H1 (cell line): ENCODE data around the gene VPS54. TPM values are rescaled to one million over a fixed set of nuclear protein-coding genes. Genes with fewer than 3 reads are reported as not detected.

Source experiments
- CTCF ChIA-PET: fragments of 300-600 bp; sonication (Branson Sonifier 250); formaldehyde crosslinking; loops from one replicate; lab custom pipeline; 2021; ENCODE audit not compliant: partially characterized antibody; lab: Charles Lee
- POLR2A ChIA-PET: fragments of 300-600 bp; sonication (Branson Sonifier 250); formaldehyde crosslinking; loops from one replicate; lab custom pipeline; 2021; ENCODE audit warnings: inconsistent platforms; ENCODE audit not compliant: partially characterized antibody; lab: Charles Lee
- DNase-seq, 2 experiments: peaks; one replicate each; pipeline versions ENCODE4 v3.0.0 to v3.0.0-alpha.2; 2010 to 2022; ENCODE audit warnings: low spot score in 2 of 2, low read depth in 1 of 2, mixed read lengths in 1 of 2
- FAIRE-seq: peaks from 2 replicates; lab custom pipeline; 2011; peaks lifted over from hg19 to GRCh38; lab: Jason Lieb, UNC
- H2AFZ ChIP-seq: 2 replicates; pipeline ENCODE4 v1.8.1; 2012; ENCODE audit warnings: low read length, inconsistent platforms
- H2AK5ac ChIP-seq: 2 replicates; pipeline ENCODE4 v1.6.1; 2013; ENCODE audit warnings: low read depth, low read length
- H2BK120ac ChIP-seq: replicated peaks from 2 replicates; pipeline ENCODE3; 2013; ENCODE audit warnings: low read depth, low read length, inconsistent platforms
- H2BK12ac ChIP-seq: 2 replicates; pipeline ENCODE4 v1.6.1; 2013; ENCODE audit warnings: low read depth, low read length
- H2BK15ac ChIP-seq: 2 replicates; pipeline ENCODE4 v1.6.1; 2013; ENCODE audit warnings: low read length
- H2BK20ac ChIP-seq: 2 replicates; pipeline ENCODE4 v1.6.1; 2013; ENCODE audit warnings: low read length
- H2BK5ac ChIP-seq: 2 replicates; pipeline ENCODE4 v1.6.1; 2013; ENCODE audit warnings: low read depth, low read length
- H3K14ac ChIP-seq: 2 replicates; pipeline ENCODE4 v1.6.1; 2013; ENCODE audit warnings: inconsistent platforms; ENCODE audit not compliant: insufficient read length
- H3K18ac ChIP-seq: 2 replicates; pipeline ENCODE4 v1.6.1; 2013; ENCODE audit warnings: low read length; ENCODE audit errors: extremely low read depth
- H3K23ac ChIP-seq: 2 replicates; pipeline ENCODE4 v1.6.1; 2013; ENCODE audit warnings: inconsistent platforms; ENCODE audit not compliant: insufficient read length
- H3K23me2 ChIP-seq: 2 replicates; pipeline ENCODE4 v1.6.1; 2013; ENCODE audit warnings: low read depth, low read length
- H3K27ac ChIP-seq: 2 replicates; pipeline ENCODE4 v1.6.1; 2011; ENCODE audit warnings: low read depth, low read length, inconsistent platforms
- H3K27me3 ChIP-seq, 4 experiments: replicated peaks in 1 of 4; 1 replicate in 1 of 4; 2 replicates in 3 of 4; pipeline versions ENCODE4 v1.6.1 to v1.8.1; 2011 to 2013; ENCODE audit warnings: low read length in 3 of 4, mild to moderate bottlenecking in 3 of 4, inconsistent platforms in 2 of 4, mixed read lengths in 2 of 4, moderate library complexity in 1 of 4; ENCODE audit not compliant: control insufficient read depth in 3 of 4, insufficient read depth in 3 of 4; ENCODE audit errors: extremely low read depth in 1 of 4
- H3K36me3 ChIP-seq, 4 experiments: 2 replicates each; pipeline versions ENCODE4 v1.6.1 to v1.8.1; 2011 to 2013; ENCODE audit warnings: mild to moderate bottlenecking in 4 of 4, low read length in 3 of 4, moderate library complexity in 2 of 4, control low read depth in 1 of 4, inconsistent platforms in 1 of 4; ENCODE audit not compliant: insufficient read depth in 4 of 4, control insufficient read depth in 2 of 4
- H3K4ac ChIP-seq: replicated peaks from 2 replicates; pipeline ENCODE3; 2013; ENCODE audit warnings: low read length, low read depth, mixed read lengths, inconsistent platforms; ENCODE audit not compliant: insufficient read length
- H3K4me1 ChIP-seq, 4 experiments: replicated peaks in 1 of 4; 1 replicate in 1 of 4; 2 replicates in 3 of 4; pipeline versions ENCODE4 v1.6.1 to v1.8.1; 2011 to 2013; ENCODE audit warnings: low read length in 3 of 4, inconsistent platforms in 2 of 4, mixed read lengths in 1 of 4; ENCODE audit not compliant: insufficient read depth in 4 of 4, control insufficient read depth in 3 of 4
- H3K4me2 ChIP-seq, 2 experiments: 2 replicates each; pipeline versions ENCODE4 v1.6.1 to v1.8.1; 2011 to 2013; ENCODE audit warnings: low read depth in 2 of 2, low read length in 2 of 2, control low read depth in 1 of 2, inconsistent platforms in 1 of 2, mild to moderate bottlenecking in 1 of 2; ENCODE audit not compliant: insufficient read depth in 1 of 2
- H3K4me3 ChIP-seq, 4 experiments: fragments of 200-600, 300-600 bp in 1 of 4; sonication (generic), shearing (Covaris generic), sonication (Bioruptor Twin) in 1 of 4; 2 replicates each; pipeline versions ENCODE4 v1.5.1 to v1.8.1; 2011 to 2016; ENCODE audit warnings: low read length in 4 of 4, low read depth in 3 of 4, control low read depth in 2 of 4, inconsistent platforms in 2 of 4, mild to moderate bottlenecking in 2 of 4, mixed read lengths in 1 of 4, moderate library complexity in 1 of 4; ENCODE audit not compliant: insufficient read depth in 2 of 4; ENCODE audit errors: extremely low read depth in 1 of 4
- H3K56ac ChIP-seq: replicated peaks from 2 replicates; pipeline ENCODE3; 2013; ENCODE audit warnings: low read depth, mild to moderate bottlenecking, mixed read lengths, low read length, inconsistent platforms; ENCODE audit not compliant: insufficient read length
- H3K79me1 ChIP-seq: 2 replicates; pipeline ENCODE4 v1.6.1; 2013; ENCODE audit warnings: low read depth, low read length, control low read depth
- H3K79me2 ChIP-seq, 2 experiments: 2 replicates each; pipeline versions ENCODE4 v1.6.1 to v1.8.1; 2012 to 2013; ENCODE audit warnings: low read length in 2 of 2, mild to moderate bottlenecking in 2 of 2, inconsistent platforms in 1 of 2; ENCODE audit not compliant: insufficient read depth in 2 of 2, control insufficient read depth in 1 of 2
- H3K9ac ChIP-seq, 4 experiments: replicated peaks in 1 of 4; 1 replicate in 1 of 4; 2 replicates in 3 of 4; pipeline versions ENCODE4 v1.6.1 to v1.8.1; 2011 to 2013; ENCODE audit warnings: low read depth in 3 of 4, low read length in 3 of 4, control low read depth in 2 of 4, mild to moderate bottlenecking in 2 of 4, moderate library complexity in 2 of 4, inconsistent platforms in 1 of 4; ENCODE audit errors: extremely low read depth in 1 of 4
- H3K9me3 ChIP-seq, 2 experiments: 2 replicates each; pipeline versions ENCODE4 v1.6.1 to v1.8.1; 2012 to 2013; ENCODE audit warnings: mild to moderate bottlenecking in 2 of 2, moderate library complexity in 2 of 2, control low read depth in 1 of 2, inconsistent platforms in 1 of 2, low read depth in 1 of 2, low read length in 1 of 2, mixed read lengths in 1 of 2; ENCODE audit not compliant: insufficient read depth in 2 of 2
- H4K20me1 ChIP-seq, 2 experiments: replicated peaks in 1 of 2; 2 replicates each; pipeline versions ENCODE3 to v1.8.1; 2011 to 2013; ENCODE audit warnings: inconsistent platforms in 2 of 2, low read length in 2 of 2, mild to moderate bottlenecking in 1 of 2; ENCODE audit not compliant: insufficient read depth in 2 of 2, control insufficient read depth in 1 of 2
- H4K5ac ChIP-seq: 2 replicates; pipeline ENCODE4 v1.6.1; 2013; ENCODE audit warnings: low read length, low read depth, mixed read lengths, inconsistent platforms; ENCODE audit not compliant: insufficient read length
- H4K8ac ChIP-seq: 2 replicates; pipeline ENCODE4 v1.8.0; 2013; ENCODE audit warnings: mild to moderate bottlenecking, moderate library complexity, low read length, inconsistent platforms; ENCODE audit not compliant: insufficient read depth; ENCODE audit errors: extremely low read depth
- H4K91ac ChIP-seq: replicated peaks from 2 replicates; pipeline ENCODE3; 2013; ENCODE audit warnings: low read length, mixed read lengths, inconsistent platforms; ENCODE audit not compliant: insufficient read length
- CREB1 ChIP-seq: IDR thresholded peaks from 2 replicates; pipeline ENCODE4 v1.6.1; 2012; ENCODE audit warnings: inconsistent platforms
- EZH2 ChIP-seq: fragments of 200-600 bp; sonication (generic); IDR thresholded peaks from 2 replicates; pipeline ENCODE4 v1.7.1; 2012; ENCODE audit warnings: low read depth, mild to moderate bottlenecking, moderate library complexity, low read length, inconsistent platforms; ENCODE audit not compliant: severe bottlenecking
- RNF2 ChIP-seq: fragments of 200-900, 300-1000 bp; sonication (generic); IDR thresholded peaks from 2 replicates; pipeline ENCODE4 v1.7.1; 2016; ENCODE audit warnings: borderline replicate concordance, low read depth, mild to moderate bottlenecking, antibody characterized with exemption, low read length; ENCODE audit not compliant: poor library complexity, severe bottlenecking; ENCODE audit errors: missing control alignments
- SAP30 ChIP-seq: fragments of 300-600 bp; sonication (generic); IDR thresholded peaks from 2 replicates; pipeline ENCODE4 v1.7.1; 2012; ENCODE audit warnings: low read length, moderate library complexity, mild to moderate bottlenecking, inconsistent platforms; ENCODE audit not compliant: insufficient read depth, insufficient replicate concordance
- SIN3A ChIP-seq, 2 experiments: IDR thresholded peaks in 1 of 2; conservative IDR thresholded peaks in 1 of 2; 2 replicates each; pipeline ENCODE4 v1.6.1; 2011 to 2012; ENCODE audit warnings: low read length in 2 of 2, improper control_type of control experiment in 1 of 2, low read depth in 1 of 2, mild to moderate bottlenecking in 1 of 2
- SP1 ChIP-seq: IDR thresholded peaks from 2 replicates; pipeline ENCODE4 v1.6.1; 2011; ENCODE audit warnings: low read depth, low read length
- SUZ12 ChIP-seq: fragments of 200-600 bp; sonication (generic); IDR thresholded peaks from 2 replicates; pipeline ENCODE4 v1.6.1; 2012; ENCODE audit warnings: mild to moderate bottlenecking, inconsistent platforms, low read length, moderate library complexity, mixed read lengths
- WGBS, 2 experiments: shearing (Covaris generic) in 1 of 2; methylation state at CpG; one replicate each; pipeline versions ENCODE4 v1.1.6 to v1.1.7; 2013 to 2015; ENCODE audit warnings: low lambda C conversion rate in 2 of 2, mixed read lengths in 2 of 2, inconsistent platforms in 1 of 2, low coverage in 1 of 2, missing lambda C conversion rate in 1 of 2; ENCODE audit not compliant: insufficient replicate concordance in 2 of 2, insufficient coverage in 1 of 2, insufficient read length in 1 of 2; ENCODE audit errors: extremely low coverage in 1 of 2, missing lambda C conversion rate in 1 of 2; 5-methylcytosine and 5-hydroxymethylcytosine counted together
- polyA plus RNA-seq, 7 experiments: library from polyadenylated mRNA; depleted of rRNA in 3 of 7; stranded (reverse) in 5 of 7; unstranded in 2 of 7; fragments of >200 nt in 5 of 7; fragments of 200-250 nt in 2 of 7; gene quantifications; 1 replicate in 5 of 7; 2 replicates in 1 of 7; 4 replicates in 1 of 7; pipeline versions ENCODE4 v1.2.1 to v1.2.3, GENCODE V29; 2011 to 2013; ENCODE audit warnings: missing spikeins in 2 of 7, mixed read lengths in 2 of 7
- total RNA-seq: library from RNA; stranded (reverse); fragmentation: NEBNext Ultra II Directional; extraction: Animal tissue kit (Norgen Biotek cat#: 25700); gene quantifications from 2 replicates; pipeline ENCODE4 v1.2.1, GENCODE V29; 2021
- TF ChIP-seq, protein P1 (sequence below): IDR thresholded peaks from 2 replicates; pipeline ENCODE4 v1.6.1; 2012; ENCODE audit warnings: inconsistent platforms

Gene VPS54
- total and polyA plus RNA-seq, 2 of the 8 experiments (the other 6 are each of a cell fraction or from before 2014, with no cell fraction given): 3.6 to 13.2 TPM

DNA sequence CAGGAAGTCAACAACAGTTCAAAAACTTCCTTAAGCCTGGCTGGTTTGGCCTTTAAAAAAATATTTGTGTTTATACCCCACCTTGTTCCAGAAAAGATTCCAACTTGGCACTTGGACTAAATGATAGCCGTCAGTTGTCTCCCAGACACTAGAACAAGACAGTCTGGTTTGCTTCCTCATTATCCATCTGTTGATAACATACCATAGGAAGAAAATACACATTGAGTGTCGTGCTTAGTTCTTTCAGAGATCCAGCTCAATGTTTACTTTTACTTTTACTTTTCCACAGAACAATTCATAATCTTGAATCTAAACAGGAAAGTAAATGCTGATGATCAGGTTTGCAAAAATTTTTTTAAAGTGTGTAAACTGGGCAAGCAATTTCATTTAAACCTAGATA, 2.4 kb upstream of the VPS54 start:
- WGBS, 2 experiments: 95% methylated on average over 2 of the region's 2 CpGs; no CpG with 5 or more reads in 1 of the 2 experiments

More for the DNA sequence above, 2.4 kb upstream of the VPS54 start:
- no peak overlapping the region for H3K4ac ChIP-seq
- H3K23me2 ChIP-seq: peaks cover 4% of the 10 kb centered on the region; the same call in 1 of the 2 replicates
- no peak overlapping the region for H3K23ac ChIP-seq
- H3K56ac ChIP-seq: no peak overlapping the region
- H2BK5ac ChIP-seq: no peak overlapping the region
- H3K4me3 ChIP-seq: no peak overlapping the region
- no peak overlapping the region for H3K18ac ChIP-seq
- H4K20me1 ChIP-seq: no peaks in the 10 kb centered on the region
- no peak for TF ChIP-seq SIN3A (conservative IDR thresholded peaks at IDR 0.05 in 1 of 2, IDR thresholded peaks at IDR 0.05 in 1 of 2; ENCODE audit: low read depth in 1 of 2, low read length in 2 of 2)
- TF ChIP-seq SP1: no peak
- no peak for TF ChIP-seq RNF2
- no peak for TF ChIP-seq CREB1
- TF ChIP-seq SUZ12: no peak
- TF ChIP-seq SAP30: no peak
- no peak for TF ChIP-seq EZH2
- TF ChIP-seq, protein P1, sequence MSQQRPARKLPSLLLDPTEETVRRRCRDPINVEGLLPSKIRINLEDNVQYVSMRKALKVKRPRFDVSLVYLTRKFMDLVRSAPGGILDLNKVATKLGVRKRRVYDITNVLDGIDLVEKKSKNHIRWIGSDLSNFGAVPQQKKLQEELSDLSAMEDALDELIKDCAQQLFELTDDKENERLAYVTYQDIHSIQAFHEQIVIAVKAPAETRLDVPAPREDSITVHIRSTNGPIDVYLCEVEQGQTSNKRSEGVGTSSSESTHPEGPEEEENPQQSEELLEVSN: no peak
- peaks cover 2 to 14% (median 9%) of the 10 kb centered on the region in 4 experiments; a peak in 6 of 7 replicates for H3K4me1 ChIP-seq
- no peak overlapping the region for H2BK120ac ChIP-seq
- H3K14ac ChIP-seq: no peak overlapping the region
- H4K5ac ChIP-seq: no peak overlapping the region
- H3K9me3 ChIP-seq: no peaks in the 10 kb centered on the region
- H3K9ac ChIP-seq: no peak overlapping the region
- H4K91ac ChIP-seq: no peak overlapping the region
- H3K36me3 ChIP-seq: no peaks in the 10 kb centered on the region
- H3K27me3 ChIP-seq: no peaks in the 10 kb centered on the region
- no peak overlapping the region for H4K8ac ChIP-seq
- no peak overlapping the region for H3K4me2 ChIP-seq
- no peak overlapping the region for H2BK20ac ChIP-seq
- FAIRE-seq (no peak), DNase-seq (no peak)
- no peak overlapping the region for H3K27ac ChIP-seq
- ChIA-PET POLR2A (interaction anchor here (0.6 to 1.7 kb wide), 2 partner anchors 28 to 818 kb away, joined by 3 to 4 read pairs; no protein-coding TSS in a partner anchor), CTCF (no interaction called here)
- no peak overlapping the region for H2BK12ac ChIP-seq
- H3K79me1 ChIP-seq: no peaks in the 10 kb centered on the region
- H2AK5ac ChIP-seq: no peak overlapping the region
- H2BK15ac ChIP-seq: no peak overlapping the region
- peaks cover 0 to 19% of the 10 kb centered on the region in 2 experiments; a peak in 3 of 4 replicates for H3K79me2 ChIP-seq
- no peak overlapping the region for H2AFZ ChIP-seq
